Esophagus squamous epithelium (tissue), 4 donors: ENCODE results near the gene ZNHIT1.

Source experiments
- POLR2A ChIP-seq, 4 donors: fragments of 450-650 bp; IDR thresholded peaks; one replicate each; pipeline ENCODE4 v1.6.1; 2017; ENCODE audit warnings: antibody characterized with exemption in 4 of 4, mild to moderate bottlenecking in 4 of 4, moderate library complexity in 3 of 4
- TF ChIP-seq, protein P1 (sequence below), 6 experiments: fragments of 450-650 bp in 4 of 6; fragments of 200-600 bp in 2 of 6; sonication (generic) in 2 of 6; IDR thresholded peaks; one replicate each; pipeline ENCODE4 v1.5.1; 2016 to 2019; ENCODE audit warnings: antibody characterized with exemption in 6 of 6, mild to moderate bottlenecking in 4 of 6, moderate library complexity in 4 of 6

DNA sequence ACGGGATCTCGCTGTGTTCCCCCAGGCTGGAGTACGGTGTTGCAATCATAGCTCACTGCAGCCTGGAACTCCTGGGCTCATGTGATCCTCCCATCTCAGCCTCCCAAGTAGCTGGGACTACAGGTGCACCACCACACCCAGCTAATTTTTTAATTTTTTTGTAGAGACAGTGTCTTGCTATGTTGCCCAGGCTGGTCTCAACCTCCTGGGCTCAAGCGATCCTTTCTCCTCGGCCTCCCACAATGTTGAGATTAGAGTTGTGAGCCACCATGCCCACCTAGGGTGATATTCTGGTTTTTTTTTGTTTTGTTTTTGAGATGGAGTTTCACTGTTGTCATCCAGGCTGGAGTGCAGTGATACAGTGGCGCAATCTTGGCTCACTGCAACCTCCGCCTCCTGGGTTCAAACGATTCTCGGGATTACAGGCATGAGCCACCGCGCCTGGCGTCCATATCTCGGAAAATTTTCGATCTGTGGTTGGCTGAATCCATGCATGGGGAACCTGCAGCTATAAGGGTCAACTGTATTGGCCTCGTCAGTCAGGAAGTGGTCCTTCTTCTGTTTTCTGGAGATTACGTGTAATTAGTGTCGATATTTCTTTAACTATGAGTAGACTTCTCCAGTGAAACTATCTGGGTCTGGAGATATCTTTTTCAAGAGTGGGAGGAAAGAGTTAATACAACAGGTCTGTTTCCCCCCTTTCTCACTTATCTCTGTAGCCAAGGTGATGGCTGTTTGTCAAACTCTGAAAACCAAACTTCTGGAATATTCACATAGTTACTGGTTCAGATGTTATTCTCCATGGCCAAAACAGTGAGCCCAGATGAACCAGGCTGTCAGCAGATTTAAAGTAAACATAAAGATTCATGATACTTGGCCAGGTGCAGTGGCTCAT, 47.9 kb downstream of the ZNHIT1 start:
- TF ChIP-seq, protein P1, sequence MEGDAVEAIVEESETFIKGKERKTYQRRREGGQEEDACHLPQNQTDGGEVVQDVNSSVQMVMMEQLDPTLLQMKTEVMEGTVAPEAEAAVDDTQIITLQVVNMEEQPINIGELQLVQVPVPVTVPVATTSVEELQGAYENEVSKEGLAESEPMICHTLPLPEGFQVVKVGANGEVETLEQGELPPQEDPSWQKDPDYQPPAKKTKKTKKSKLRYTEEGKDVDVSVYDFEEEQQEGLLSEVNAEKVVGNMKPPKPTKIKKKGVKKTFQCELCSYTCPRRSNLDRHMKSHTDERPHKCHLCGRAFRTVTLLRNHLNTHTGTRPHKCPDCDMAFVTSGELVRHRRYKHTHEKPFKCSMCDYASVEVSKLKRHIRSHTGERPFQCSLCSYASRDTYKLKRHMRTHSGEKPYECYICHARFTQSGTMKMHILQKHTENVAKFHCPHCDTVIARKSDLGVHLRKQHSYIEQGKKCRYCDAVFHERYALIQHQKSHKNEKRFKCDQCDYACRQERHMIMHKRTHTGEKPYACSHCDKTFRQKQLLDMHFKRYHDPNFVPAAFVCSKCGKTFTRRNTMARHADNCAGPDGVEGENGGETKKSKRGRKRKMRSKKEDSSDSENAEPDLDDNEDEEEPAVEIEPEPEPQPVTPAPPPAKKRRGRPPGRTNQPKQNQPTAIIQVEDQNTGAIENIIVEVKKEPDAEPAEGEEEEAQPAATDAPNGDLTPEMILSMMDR (IDR thresholded peaks at IDR 0.05): no peak
- TF ChIP-seq POLR2A (IDR thresholded peaks at IDR 0.05): no peak
